ENCODE results near the gene PDZD2.

The PDZD2 gene

GRCh38 chr5:32089146-32090000 is 450.4 kb downstream of the PDZD2 start:
- DNase-seq, result no peak

GRCh38 chr5:32090026-32090754 is 451.3 kb downstream of the PDZD2 start:
- no peak for DNase-seq

- DNase-seq, result no peak
Measured at GRCh38 chr5:32090755-32091128, 451.8 kb downstream of the PDZD2 start.

- peak; percentile 68 for DNase-seq
Measured at GRCh38 chr5:32092938-32093812, 454.2 kb downstream of the PDZD2 start.

- no peak for DNase-seq
Measured at GRCh38 chr5:32094691-32095090, 455.8 kb downstream of the PDZD2 start.

- DNase-seq, result no peak
Measured at GRCh38 chr5:32095261-32095671, 456.3 kb downstream of the PDZD2 start.

- no peak for DNase-seq
Measured at GRCh38 chr5:32096891-32097595, 458.1 kb downstream of the PDZD2 start.

GRCh38 chr5:32098291-32098690 is 459.4 kb downstream of the PDZD2 start:
- DNase-seq, result no peak

- no peak for DNase-seq
Measured at GRCh38 chr5:32098890-32099310, 460.0 kb downstream of the PDZD2 start.

- no peak for DNase-seq
Measured at GRCh38 chr5:32099486-32100035, 460.6 kb downstream of the PDZD2 start.

- DNase-seq, result no peak
Measured at GRCh38 chr5:32100230-32100629, 461.3 kb downstream of the PDZD2 start.

- DNase-seq, result no peak
Measured at GRCh38 chr5:32100691-32101302, 461.9 kb downstream of the PDZD2 start.

- no peak for DNase-seq
Measured at GRCh38 chr5:32102254-32102986, 463.5 kb downstream of the PDZD2 start.

- DNase-seq, result no peak
Measured at GRCh38 chr5:32103521-32103920, 464.6 kb downstream of the PDZD2 start.

GRCh38 chr5:32107291-32107690 is 468.4 kb downstream of the PDZD2 start:
- DNase-seq, result no peak

- no peak for DNase-seq
Measured at GRCh38 chr5:32108167-32108566, 469.2 kb downstream of the PDZD2 start.

- DNase-seq, result no peak
Measured at GRCh38 chr5:32109236-32109635, 470.3 kb downstream of the PDZD2 start.

- no peak for DNase-seq
Measured at GRCh38 chr5:32110111-32110696, 471.3 kb downstream of the PDZD2 start.

- no peak for DNase-seq
Measured at GRCh38 chr5:32115985-32116384, 477.1 kb downstream of the PDZD2 start.

GRCh38 chr5:32116574-32117313 is 477.8 kb downstream of the PDZD2 start:
- no peak for DNase-seq
